GM21360 (cell line): ENCODE measurements around the gene ELF1.
"Not testable (repeated sequence)": the region's sequence is repeated elsewhere in the genome, so short reads cannot be mapped to it uniquely, and the experiment has no call there.

Experiments used
- ATAC-seq: cut with Tn5 transposase; IDR thresholded peaks from one replicate; pipeline ENCODE4 v1.9.1; 2021; ENCODE audit warnings: mild to moderate bottlenecking, moderate library complexity; ENCODE audit not compliant: unreplicated experiment

ELF1 gene

DNA sequence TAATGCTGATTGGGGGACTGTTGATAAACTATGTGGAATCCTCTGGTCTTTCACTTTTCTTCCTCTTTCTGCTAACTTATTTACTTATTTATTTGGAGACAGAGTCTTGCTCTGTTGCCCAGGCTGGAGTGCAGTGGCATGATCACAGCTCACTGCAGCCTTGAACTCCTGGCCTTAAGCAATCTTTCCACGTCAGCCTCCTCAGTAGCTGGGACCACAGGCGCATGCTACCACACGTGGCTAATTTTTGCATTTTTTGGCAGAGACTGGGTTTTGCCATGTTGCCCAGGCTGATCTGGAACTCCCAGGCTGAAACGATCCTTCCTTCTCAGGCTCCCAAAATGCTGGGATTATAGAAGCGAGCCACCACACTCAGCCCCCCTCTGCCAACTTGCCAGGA lies 77.5 kb downstream of the ELF1 start:
- ATAC-seq: no peak

DNA sequence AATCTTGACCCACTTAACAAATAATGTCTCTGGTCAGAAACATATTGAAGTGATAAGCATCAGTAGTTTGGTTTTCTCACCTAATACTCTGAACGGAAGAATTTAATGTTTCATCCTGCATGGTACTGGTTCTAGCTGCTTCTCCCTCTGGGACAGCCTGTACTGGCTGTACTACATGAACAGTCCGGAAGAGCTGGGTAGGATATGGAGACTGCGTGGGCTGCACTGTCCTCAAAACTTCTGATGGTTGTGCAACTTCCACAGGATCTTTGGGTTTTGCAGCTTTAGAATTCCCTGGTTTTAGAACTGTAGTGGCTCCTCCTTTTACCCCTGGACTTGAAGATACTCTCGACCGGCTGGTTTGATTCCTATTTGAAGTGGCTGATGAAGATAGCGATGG lies 78.3 kb downstream of the ELF1 start:
- ATAC-seq: no peak

DNA sequence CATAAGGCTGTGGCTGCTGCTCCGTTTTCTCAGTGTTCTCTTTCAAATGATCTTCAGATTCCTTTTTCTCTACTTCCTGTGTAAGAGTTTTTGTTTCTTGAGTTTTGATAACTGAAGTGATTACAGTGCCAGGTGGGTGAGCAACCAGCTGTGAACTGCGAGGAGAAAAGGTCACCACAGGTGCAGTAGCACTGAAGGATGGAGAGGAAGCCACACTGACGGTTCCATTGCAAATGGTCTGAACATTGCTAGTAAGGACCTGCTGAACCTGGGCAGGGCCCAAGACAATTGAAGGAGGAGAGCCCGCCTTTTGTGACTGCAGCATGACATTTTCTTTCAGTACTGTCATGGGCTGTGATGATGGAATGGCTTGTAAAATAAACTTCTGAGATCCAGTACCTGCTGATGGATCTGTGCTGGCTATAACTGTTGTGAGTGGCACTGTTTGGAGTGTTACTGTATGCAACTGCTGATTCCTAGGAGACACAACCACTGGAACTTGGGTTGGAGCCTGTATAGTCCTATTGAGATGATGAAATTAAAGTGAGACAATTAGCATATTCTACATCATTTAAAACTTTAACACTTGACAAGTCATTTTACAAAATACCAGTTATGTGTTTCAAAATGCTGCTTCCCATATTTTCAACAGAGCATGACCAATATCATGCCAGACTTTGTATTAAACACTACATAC lies 85.5 kb downstream of the ELF1 start:
- peak; percentile 57 for ATAC-seq

DNA sequence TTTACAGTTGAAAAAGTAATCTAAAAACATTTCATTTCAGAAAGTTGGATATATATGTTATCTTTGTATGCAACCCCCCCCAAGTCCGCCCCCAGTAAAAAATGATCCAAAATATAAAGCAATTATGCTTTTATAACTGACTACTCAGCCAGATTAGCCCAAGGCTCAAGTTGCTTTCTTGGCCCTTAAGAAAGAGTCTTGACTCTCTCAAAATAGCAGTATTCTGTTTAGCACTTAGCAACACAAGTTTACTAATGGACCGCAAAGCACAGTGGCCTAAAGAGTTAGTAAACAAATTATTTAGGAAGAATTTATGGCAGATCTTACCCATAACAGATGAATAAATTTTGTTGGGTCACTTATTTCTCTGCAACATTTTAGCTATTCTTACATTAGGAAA lies 86.9 kb downstream of the ELF1 start:
- ATAC-seq: no peak

DNA sequence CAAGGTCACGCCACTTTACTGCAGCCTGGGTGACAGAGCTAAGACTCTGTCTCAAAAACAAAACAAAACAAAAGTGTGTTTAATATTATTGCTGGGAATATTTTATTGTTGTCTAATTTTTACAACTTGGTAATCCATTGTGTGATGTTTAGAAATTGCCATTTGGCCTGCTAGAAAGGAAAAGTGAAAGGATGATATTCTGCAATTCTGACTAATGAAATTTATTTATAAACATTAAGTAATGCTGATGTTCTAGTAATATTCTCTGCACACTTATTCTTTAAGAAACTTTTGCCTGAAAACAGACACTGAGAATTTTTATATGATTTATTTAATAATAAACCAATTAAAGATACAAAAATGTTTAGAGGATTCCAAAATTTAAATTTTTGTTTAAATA lies 87.4 kb downstream of the ELF1 start:
- no peak for ATAC-seq

DNA sequence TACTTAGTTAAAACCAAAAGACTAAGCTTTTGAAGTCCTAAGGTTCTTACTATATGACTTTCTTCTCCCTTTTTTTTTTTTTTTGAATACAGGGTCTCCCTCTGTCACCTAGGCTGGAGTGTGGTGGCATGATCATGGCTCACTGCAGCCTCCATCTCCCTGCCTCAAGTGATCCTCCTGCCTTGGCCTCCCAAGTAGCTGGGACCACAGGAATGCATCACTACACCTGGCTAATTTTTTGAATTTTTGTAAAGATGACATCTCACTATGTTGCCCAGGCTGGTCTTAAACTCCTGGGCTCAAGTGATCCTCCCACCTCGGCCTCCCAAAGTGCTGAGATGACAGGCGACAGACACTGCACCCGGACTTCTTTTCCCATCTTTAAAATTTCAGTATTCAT lies 89.2 kb downstream of the ELF1 start:
- ATAC-seq: not testable (repeated sequence)

DNA sequence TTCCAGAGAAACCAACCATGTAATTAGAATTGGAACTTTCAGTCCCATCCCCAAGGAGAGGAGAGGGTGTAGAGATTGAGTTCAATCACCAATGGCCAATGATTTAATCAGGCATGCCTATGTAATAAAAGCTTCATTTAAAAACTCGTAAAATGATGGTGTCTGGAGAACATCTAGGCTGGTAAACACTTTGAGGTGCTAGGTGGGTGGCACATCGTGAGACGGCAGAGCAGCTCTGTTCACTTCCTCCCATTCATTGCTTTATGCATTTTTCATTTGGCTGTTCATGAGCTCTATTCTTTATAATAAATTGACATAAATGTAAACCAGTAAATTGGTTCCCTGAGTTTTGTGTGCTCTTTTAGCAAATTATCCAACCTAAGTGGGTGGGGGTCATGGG lies 90.1 kb downstream of the ELF1 start:
- ATAC-seq: no peak

DNA sequence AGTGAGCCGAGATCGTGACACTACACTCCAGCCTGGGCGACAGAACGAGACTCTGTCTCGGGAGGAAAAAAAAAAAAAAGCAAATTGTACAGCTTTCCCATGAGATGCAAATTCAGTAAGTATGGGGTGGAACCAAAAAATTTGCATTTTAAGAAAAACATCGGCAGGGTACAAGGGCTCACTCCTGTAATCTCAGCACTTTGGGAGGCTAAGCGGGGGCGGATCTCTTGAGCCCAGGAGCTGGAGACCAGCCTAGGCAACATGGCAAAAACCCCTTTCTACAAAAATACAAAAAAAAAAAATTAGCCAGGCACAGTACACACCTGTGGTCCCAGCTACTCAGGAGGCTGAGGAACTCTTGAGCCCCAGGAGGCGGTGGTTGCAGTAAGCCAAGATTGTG lies 91.2 kb downstream of the ELF1 start:
- no peak for ATAC-seq

DNA sequence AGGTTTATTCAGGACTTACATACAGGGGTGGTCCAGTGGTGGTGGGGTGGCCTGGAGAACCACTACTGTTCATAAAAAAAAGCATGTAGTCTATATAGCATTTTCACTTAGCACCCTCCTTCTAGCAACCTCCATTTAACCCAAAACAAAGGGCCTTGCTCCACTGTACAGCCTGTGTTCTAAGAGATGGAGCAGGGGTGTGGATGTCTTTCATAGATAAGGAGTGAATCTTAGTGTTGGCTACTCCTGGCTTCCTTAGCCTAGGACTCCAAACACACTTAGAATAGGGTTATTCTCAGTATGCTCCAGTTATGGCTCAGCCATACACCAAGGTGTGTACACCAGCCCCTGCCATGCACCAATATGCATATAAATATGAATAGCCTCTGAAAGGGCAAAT lies 95.2 kb downstream of the ELF1 start:
- no peak for ATAC-seq

DNA sequence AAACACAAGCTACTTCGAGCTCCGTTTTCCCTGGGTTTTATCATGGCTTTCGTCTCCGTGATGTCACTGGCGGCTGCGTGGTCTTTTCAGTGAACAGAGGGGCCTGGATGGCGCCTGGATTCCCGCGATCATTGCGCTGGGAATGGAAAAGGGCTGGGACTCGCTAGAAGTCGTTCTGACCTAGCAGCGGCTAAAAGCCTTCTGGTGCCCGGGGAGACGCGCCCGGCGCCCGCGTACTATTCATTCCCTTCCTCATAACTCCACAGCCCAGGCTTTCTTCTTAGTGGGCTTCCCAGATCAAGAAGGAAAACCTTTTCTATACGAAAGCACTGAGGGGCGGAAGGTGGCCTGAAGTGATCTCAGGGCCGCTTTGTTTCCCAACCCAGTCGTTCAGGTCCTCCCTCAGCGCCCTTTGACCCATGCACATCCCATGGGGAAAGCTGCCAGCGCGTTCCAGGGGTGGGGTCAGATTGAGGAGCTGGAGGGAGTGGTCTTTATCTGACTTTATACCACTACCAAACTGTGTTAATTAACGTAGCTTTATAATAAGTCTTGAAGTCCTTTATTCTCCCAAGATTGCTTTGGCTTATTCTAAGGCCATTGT lies 96.6 kb downstream of the ELF1 start:
- no peak for ATAC-seq

DNA sequence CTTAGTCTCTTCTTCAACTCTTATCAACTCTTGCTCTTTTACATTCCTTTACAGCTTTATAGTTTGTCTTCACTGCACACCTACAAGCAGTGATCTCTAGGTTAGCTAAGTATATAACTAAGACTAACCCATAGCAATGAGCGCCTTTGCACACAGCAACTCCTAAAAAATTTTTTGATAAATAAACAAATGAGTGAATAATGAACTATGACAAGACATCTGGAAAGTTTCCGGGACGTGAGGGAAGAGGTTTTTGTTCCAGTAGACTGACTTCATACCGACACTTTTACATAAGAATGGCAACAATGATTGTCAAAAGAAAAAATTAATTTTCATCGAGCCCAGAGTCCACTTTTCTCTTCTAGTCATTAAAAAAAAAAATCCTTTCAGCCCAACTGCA lies 98.3 kb downstream of the ELF1 start:
- ATAC-seq: no peak

DNA sequence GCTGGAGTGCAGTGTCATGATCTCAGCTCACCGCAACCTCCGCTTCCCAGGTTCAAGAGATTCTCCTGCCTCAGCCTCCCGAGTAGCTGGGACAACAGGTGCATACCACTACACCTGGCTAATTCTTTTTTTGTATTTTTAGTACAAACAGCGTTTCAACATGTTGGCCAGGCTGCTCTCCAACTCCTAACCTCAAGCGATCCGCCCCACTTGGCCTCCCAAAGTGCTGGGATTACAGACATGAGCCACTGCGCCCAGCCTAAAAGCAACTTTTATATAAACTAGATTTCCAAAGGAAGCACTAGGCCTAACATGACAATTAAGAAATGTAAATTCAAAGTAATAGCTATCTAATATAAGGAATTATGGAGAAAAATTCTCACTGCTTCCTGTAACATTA lies 99.2 kb downstream of the ELF1 start:
- not testable (repeated sequence) for ATAC-seq

DNA sequence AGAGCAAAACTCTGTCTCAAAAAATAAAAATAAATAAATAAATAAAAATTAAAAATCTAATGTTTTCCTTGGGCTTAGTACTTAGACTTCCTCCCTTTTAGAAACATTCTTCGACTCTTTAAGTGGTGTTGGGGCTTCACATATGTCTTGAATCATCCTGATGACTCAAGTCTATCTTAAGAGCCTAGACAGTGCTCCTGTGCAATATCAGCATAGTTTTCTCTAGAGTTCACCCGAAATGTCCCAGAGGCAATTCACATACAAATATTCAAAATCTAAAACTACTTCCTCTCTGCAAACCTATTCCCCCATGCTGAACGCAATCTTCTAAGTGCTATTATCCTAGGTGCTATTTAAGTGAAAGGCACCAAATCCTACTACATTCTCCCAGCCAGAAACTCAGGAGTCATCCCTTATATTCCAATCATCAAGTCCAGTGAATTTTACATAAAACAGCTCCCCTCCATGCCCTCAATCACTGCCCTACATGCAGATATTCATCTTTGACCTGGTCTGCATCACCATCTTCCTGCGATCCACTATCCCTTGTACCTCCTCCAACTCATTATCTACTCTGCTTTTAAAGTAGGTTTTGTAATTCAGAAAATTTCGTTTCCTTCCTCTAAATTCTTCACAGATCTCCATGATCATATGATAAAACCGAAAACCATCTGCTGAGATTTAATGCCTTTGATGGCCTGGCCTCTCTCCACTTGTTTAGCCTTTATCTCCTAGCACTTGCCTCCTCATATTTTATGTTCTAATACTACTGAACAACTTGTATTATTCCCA lies 102.7 kb downstream of the ELF1 start:
- ATAC-seq: no peak

DNA sequence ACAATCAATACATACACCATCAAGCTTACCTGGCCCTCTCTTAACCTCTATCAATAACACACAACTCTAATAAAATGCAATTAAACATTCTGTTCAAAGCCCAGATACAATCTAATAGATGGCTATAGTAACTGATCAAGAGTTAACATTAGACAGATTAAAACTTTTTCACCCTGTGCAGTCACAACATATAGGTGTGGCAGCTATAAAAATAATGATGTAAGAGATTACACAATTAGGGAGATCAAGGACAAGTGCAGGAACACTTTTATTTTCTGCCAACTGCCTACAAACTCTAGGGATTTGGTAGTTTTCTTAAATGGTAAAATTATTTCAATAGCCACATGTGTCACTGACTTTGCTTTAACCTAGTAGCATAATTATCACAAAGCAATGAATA lies 104.3 kb downstream of the ELF1 start:
- not testable (repeated sequence) for ATAC-seq

DNA sequence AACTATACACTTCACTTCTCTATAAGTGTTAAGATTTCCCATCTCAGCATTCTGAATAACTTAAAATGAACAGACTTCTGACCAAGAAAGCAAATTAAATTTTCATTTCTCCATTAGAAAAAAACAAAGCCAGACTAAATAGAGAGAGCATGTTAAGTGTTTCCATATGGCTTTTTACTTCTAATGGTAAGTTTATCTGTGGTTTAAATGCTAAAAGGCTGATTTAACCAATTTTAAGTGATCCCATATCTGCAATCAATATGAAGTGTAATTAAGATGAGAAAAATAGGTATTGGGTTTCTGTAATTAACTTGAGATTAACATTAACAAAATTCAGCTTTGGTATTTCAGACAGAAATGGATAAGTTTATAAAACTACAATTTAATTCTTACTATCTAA lies 107.8 kb downstream of the ELF1 start:
- no peak for ATAC-seq

DNA sequence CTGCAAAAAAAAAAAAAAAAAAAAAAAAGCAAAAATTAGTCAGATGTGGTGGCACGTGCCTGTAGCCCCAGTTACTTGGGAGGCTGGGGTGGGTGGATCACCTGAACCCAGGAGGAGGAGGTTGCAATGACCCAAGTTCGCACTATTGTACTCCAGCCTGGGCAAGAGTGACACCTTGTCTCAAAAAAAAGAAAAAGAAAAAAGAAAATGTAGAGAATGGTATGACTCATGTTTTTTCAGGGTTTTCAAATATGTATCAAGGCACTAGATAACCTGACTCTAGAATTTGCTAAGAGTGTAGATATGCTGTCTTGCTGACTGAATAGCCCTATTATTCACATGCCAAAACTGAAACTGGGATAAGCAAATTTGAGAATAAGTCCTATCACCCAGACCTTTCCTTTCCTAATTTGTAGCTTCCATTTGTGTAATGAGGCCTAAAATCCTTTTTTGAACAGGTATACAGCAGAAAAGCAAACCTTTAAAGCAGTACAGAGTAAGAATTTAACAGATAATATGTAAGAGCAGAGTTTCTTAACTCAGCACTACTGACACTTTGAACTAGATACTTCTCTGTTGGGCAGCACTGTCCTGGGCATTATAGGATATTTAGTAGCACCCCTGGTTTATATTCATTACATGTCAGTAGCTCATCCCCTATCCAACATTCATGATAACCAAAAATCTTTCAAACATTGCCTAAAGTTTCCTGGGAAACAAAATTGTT lies 108.6 kb downstream of the ELF1 start:
- peak; percentile 87 for ATAC-seq

DNA sequence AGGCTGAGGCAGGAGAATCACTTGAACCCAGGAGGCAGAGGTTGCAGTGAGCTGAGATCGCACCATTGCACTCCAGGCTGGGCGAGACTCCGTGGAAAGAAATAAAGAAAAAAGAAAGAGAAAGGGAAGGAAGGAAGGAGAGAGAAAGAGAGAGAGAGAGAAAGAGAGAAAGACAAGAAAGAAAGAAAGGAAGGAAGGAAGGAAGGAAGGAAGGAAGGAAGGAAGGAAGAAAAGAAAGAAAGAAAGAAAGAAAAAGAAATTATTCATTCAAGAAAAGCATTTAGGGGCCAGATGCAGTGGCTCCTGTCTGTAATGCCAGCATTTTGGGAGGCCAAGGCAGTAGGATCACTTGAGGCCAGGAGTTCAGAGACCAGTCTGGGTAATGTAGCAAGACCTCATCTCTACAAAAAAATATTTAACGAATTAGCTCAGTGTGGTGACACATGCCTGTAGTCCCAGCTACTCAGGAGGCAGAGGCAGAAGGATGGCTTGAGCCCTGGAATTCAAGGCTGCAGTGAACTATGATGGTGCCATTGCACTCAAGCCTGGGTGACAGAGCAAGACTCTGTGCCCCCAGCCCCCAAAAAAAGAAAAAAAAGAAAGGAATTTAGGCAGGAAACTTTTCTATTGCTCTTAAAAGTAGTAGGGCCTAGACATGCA lies 109.4 kb downstream of the ELF1 start:
- not testable (repeated sequence) for ATAC-seq

DNA sequence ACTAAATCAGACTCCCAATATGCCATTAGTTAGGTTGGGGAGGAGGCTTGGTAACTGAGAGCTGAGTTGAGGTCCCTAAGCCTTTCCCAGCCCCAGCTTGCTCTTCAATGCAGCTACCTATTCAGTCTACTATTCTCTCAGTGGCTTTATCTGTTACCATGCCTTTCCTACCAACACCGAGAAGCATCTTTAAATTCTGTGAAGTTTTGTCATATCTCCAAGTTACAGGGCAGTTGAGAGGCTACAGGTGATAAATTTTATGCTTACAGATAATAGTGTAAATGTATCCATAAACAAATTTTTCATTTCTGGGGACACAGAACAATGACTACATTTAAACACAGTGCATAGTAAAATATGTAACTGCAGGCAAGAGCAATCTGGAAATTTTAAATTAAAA lies 110.6 kb downstream of the ELF1 start:
- no peak for ATAC-seq

DNA sequence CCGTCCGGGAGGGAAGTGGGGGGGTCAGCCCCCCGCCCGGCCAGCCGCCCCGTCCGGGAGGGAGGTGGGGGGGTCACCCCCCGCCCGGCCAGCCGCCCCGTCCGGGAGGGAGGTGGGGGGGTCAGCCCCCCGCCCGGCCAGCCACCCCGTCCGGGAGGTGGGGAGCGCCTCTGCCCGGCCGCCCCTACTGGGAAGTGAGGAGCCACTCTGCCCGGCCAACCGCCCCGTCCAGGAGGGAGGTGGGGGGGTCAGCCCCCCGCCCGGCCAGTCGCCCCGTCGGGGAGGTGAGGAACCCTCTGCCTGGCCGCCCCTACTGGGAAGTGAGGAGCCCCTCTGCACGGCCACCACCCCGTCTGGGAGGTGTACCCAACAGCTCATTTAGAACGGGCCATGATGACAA lies 118.1 kb downstream of the ELF1 start:
- not testable (repeated sequence) for ATAC-seq

DNA sequence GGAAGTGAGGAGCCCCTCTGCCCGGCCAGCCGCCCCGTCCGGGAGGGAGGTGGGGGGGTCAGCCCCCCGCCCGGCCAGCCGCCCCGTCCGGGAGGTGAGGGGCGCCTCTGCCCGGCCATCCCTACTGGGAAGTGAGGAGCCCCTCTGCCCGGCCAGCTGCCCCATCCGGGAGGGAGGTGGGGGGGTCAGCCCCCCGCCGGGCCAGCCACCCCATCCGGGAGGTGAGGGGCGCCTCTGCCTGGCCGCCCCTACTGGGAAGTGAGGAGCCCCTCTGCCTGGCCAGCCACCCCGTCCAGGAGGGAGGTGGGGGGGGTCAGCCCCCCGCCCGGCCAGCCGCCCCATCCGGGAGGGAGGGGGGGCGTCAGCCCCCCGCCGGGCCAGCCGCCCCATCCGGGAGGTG lies 118.5 kb downstream of the ELF1 start:
- ATAC-seq: not testable (repeated sequence)

DNA sequence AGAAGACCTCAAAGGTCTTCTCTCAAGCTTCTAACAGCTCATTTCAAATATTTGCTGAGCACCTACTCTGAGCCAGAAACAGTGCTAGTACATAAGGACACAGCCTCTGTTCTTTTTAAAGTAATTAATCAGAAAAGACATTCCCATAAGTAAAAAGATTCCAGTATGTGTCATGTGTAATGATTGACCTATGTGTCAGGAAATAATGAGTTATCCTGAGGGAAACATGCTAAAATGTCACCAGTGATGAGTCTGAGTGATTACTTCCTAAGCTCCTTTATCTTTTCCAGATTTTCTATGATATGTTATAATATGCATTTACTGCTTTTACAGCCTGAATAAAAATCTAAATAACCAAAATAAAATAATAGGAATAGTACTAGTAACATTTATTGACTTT lies 122.1 kb downstream of the ELF1 start:
- ATAC-seq: no peak
